IPS-18c (cell line): ENCODE data around the gene DIP2B.

Source experiments
- H3K4me3 ChIP-seq: 2 replicates; pipeline ENCODE4 v1.7.0; 2013; ENCODE audit warnings: low read depth, mild to moderate bottlenecking, low read length, moderate library complexity; ENCODE audit not compliant: insufficient read depth
- H3K9me3 ChIP-seq: one replicate; pipeline ENCODE4 v1.6.1; 2013; ENCODE audit warnings: mild to moderate bottlenecking, low read length, moderate library complexity; ENCODE audit not compliant: control insufficient read depth, insufficient read depth

Gene DIP2B

DNA sequence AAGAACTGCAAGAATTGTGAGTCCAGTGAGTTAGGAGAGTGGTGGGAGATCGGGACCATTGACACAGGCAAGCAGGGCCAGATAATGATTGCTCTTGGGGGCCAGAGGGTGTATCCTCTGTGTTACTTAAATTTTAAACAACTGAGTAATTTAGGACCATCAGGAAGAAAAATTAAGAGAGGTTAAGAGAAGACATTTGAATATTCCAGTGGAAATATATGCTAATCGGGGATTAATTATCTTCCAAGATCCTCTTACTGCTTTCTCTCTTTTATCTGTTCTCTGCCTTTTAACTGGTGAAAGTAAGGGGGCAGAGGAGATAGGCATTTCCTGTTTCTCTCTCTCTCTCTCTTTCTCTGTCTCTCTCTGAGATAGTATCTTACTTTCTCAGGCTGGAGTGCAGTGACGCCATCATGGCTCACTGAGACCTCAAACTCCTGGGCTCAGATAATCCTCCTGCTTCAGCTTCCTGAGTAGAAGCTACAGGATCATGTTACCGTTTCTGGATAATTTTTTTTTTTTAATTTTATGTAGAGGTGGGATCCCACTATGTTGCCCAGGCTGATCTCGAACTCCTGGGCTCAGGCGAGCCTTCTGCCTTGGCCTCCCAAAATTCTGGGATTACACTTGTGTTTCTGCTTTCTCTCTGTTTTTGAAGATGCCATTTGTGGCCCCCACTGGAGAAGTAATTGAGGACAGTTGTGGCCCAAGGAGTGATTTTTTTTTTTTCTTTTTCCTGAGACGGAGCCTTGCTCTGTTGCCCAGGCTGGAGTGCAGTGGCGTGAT is 85.1 kb downstream of the DIP2B start:
- Histone ChIP-seq H3K4me3 (no peak overlapping the region), H3K9me3 (peaks cover 2% of the 10 kb centered on the region)

DNA sequence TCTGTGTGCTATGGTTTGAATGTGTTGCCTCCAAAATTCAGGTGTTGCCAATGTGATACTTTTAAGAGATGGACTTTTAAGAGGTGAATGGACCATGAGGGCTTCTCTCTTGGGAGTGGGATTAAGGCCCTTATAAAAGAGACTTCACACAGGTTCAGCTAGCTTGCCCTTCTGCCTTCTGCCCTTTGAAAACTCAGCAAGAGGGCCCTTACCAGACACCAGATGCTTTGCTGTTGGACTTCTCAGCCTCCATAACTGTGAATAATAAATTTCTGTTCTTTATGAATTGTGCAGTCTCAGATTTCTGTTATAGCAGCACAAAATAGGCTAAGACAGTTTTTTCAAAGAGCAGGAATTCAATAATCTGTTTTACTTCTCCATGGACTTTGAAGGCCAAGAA is 86.1 kb downstream of the DIP2B start:
- no peak overlapping the region for H3K4me3 ChIP-seq
- peaks cover 2% of the 10 kb centered on the region for H3K9me3 ChIP-seq

DNA sequence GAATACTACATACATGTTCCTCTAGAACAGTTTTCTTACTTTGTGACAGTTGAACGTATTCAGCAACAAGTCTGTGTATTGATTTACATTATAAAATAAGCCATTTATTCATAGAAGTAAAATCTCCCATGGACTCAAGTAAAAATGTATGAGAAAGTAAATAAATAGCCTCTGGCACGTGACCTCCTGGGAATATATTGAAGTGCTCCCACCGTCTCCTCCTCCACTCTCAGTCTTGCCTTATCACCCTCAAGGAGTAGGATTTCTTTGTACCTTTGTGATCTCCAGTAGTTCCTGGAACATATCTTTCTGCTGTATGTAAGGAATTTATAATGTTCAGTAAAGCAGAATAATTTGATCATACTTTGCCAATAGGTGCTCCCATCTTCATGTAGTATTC is 90.9 kb downstream of the DIP2B start:
- Histone ChIP-seq H3K4me3 (no peak overlapping the region), H3K9me3 (peaks cover 2% of the 10 kb centered on the region)

DNA sequence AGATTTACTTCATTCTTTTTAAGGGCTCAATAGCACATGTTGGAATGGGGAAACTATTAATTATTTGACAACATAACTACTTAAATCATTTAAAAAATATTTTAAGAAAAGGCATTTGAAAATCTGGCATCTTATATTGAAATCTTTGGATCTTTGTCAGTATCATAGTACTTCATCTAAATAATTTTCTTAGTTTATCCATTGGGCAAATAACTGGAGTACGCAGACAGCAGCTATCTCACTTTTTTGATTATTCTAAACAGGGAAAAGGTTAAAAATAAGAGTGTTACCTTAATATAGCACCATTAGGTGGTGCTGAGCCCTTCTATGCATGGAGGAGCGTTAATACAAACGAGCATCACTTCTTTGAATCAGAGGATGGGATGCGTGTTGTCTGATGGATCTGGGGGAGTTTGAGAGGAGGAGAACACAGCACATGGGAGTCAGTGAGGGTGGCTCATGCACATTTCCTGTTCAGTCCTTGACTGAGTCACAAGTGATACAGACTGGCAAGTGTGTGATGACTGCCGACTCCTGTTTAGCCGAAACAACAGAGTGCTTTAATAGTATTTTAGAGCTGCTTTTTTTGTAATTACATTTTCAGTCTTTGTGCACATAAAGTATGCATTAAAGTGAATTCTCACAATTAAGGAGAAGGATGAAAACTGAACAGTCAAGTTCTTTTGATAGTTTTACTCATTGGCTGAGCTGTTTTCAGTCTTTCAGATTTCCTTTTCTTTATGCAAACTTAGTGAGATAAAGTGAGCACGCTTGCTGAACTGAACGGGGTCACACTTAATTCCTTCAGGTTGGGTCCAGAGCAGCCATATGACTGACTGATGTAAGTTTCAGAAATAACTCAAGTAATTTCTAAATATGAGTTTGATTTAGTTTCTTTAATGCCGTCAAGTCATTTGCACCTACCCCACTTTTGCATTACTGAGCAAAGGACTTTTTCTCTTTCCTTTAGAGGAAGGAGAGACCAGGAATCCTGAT is 92.7 kb downstream of the DIP2B start:
- no peak overlapping the region for H3K4me3 ChIP-seq

DNA sequence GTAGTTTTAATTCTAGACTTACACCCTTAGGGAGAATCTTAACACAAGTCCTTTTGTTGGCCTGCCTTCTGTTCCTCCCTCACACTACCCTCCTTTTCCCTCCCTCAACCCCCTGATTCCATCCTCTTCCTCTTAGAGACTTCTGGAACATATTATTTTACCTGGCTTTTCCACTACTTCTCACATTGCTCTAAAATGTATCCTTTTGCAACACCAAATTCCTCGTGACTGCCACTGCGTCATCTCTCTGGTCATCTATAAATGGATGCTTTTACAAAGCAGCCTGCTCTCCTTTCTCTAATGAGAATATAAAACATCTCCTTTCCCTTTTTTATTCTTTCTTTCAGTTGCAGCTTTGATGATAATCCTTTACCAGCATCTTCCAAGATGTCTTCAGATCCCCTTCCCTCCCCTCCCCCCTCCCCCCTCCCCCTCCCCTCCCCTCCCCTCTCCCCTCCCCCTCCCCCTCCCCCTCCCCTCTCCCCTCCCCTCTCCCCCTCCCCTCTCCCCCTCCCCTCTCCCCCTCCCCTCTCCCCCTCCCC is 93.6 kb downstream of the DIP2B start:
- Histone ChIP-seq H3K4me3 (no peak overlapping the region), H3K9me3 (no peaks in the 10 kb centered on the region)

More for the DNA sequence above, 92.7 kb downstream of the DIP2B start:
- peaks cover 2% of the 10 kb centered on the region for H3K9me3 ChIP-seq

DNA sequence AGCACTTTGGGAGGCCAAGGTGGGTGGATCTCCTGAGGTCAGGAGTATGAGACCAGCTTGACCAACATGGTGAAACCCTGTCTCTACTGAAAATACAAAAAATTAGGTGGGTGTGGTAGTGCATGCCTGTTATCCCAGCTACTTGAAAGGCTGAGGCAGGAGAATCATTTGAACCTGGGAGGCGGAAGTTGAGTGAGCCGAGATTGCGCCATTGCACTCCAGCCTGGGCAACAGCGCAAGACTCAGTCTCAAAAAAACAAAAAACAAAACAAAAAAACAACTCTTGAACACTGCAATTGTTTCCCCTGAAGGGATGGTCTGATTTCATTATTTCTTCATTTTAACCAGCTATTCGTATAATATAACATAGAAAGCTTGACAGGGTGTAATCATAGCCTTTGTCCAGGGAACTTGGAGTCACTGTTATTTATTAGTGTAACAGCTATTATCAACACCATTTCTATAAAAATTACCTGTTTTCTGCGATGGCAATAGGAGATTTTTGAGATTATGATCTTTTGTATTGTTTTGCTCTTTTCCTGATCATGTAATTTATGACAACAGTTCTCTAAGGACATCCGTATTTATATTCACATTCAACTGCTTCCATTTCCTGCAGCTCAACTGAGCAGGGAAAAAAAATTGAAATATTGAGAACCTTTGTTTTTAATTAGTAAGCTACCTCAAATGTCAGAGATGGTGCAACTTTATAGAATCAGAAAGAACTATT is 94.7 kb downstream of the DIP2B start:
- H3K4me3 ChIP-seq, result no peak overlapping the region
- no peaks in the 10 kb centered on the region for H3K9me3 ChIP-seq

DNA sequence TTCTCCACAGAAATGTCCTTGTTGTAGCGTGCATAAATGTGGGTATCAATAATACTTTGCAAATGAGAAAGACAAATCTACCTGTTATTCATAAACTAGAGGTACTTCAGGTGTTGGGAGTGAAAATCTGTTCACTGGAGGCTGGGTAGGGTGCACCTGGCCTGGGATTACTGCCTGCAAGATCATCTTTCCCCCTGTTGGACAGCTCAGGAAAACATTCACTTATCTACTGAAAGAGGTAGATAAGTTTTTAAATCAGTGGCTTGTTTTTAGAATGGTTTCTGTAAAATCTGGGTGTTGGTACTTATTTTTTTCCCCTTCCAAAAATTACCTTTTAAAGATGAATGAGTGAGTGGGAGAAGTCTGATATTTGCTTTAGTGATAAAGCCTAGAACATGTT is 95.6 kb downstream of the DIP2B start:
- no peak overlapping the region for H3K4me3 ChIP-seq
- H3K9me3 ChIP-seq, result no peaks in the 10 kb centered on the region

DNA sequence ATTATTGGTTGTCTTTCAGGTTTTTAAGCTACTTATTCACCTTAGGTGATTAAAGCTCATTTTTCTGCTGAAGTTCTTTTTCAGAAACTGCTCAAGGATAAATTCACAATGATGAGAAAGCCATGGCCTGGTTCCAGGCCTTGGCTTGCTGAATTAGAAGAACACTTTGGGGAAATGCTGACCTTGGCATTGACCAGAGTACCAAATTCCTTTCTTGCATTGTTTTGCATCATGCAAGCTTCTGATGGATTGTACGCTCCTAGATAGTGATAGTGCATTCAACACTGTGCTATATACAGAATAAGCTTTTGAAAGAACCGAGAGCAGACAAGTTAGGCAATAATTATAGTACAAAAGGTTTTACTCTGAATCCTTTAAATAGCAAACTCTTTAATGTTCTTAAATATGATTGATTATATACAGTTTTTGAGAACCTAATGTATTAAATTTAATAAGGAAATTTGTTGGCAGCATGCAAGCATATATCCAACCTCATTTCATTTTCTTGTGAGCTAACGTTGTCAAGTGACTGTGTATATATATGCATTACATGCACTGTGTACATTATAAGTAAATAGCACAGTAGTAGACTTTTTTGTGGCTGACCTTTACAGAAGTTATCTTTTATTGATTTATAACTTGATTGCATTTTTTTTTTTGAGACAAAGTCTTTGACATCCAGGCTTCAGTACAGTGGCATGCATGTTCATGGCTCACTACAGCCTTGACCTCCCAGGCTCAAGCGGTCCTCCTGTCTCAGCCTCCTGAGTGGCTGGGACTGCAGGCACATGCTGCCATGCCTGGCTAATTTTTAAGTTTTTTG is 99.2 kb downstream of the DIP2B start:
- H3K9me3 ChIP-seq, result no peaks in the 10 kb centered on the region

DNA sequence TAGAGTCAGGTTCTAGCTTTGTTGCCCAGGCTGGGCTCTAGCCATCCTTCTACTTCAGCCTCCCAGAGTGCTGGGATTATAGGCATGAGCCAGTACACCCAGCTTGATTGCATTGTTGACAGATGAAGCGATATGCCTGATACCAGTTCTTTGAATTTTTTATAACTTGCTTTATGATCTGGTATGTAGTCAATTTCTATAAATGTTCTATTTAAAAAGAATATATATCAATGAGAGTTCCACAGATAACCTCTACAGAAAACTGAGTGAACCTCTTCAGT is 99.8 kb downstream of the DIP2B start:
- no peak overlapping the region for H3K4me3 ChIP-seq
- no peaks in the 10 kb centered on the region for H3K9me3 ChIP-seq

More for the DNA sequence above, 99.2 kb downstream of the DIP2B start:
- no peak overlapping the region for H3K4me3 ChIP-seq

DNA sequence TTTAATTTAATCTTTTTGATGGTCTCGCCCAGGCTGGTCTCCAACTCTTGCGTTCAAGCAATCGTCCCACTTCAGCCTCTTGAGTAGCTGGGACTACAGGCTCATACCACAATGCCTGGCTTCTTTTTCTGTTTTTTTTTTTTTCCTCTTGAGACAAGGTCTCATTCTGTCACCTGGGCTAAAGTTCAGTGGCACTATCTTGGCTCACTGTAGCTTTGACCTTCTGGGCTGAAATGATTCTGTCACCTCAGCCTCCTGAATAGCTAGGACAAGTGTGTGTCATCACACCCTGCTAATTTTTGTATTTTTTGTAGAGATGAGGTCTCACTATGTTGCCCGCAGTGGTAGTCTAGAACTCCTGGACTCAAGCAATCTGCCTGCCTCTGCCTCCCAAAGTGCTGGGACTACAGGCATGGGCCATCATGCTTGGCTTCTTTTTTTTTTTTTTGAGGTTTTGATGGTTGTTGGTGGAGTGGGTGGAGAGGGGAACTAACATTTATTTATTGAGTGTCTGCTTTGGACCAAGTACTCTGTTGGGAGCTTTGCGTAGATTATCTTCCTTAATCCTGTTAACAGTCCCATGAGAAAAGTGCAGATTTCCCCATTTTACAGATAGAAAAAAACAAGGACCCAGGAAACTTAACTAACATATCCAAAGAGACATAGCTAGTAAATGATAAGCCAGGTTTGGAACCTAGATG is 102.0 kb downstream of the DIP2B start:
- Histone ChIP-seq H3K9me3 (no peaks in the 10 kb centered on the region), H3K4me3 (no peak overlapping the region)

DNA sequence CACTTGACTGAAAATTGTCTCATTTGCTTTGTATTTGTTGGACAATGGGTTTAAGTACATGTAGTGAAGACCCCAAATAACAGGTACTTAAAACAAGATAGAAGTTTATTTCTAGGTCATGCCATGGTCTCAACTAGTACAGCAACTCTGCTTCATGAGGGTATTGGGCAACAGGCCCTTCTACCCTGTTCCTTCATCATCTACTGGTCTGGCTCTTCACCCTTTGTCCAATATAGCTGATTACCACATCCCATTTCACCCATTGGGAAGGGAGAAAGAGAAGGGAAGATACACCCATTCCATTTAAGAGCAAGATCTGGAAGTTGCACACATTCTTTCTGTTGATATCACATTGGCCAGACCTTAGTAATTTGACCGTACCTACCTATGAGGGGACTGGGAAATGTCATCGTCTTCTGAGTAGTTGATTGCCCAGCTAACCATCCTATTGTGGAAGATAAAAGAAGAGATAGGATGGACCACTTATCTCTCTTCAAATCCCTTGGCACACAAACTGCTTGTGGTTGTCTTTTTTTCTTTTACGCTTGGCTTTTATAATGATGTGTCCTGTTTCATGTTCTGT is 104.6 kb downstream of the DIP2B start:
- H3K9me3 ChIP-seq, result no peaks in the 10 kb centered on the region
- H3K4me3 ChIP-seq, result no peak overlapping the region

DNA sequence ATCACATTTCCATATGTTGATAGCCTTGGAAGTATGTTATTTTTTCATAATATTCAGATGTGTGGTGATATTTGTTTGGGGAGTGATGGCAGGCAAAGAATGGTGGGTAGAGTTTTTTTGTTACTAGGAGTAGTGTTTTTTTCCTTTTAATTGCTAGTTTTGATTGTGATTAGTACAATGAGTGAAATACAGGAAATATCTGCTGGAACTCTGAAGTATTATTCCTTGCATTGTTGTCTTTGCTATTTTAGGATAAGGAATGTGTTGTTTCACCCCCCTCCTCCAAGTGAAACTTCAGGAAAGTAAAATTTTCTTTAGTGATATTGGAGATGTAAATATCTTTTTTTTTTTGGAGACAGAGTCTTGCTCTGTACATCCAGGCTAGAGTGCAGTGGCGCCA is 105.4 kb downstream of the DIP2B start:
- Histone ChIP-seq H3K9me3 (no peaks in the 10 kb centered on the region), H3K4me3 (no peak overlapping the region)

DNA sequence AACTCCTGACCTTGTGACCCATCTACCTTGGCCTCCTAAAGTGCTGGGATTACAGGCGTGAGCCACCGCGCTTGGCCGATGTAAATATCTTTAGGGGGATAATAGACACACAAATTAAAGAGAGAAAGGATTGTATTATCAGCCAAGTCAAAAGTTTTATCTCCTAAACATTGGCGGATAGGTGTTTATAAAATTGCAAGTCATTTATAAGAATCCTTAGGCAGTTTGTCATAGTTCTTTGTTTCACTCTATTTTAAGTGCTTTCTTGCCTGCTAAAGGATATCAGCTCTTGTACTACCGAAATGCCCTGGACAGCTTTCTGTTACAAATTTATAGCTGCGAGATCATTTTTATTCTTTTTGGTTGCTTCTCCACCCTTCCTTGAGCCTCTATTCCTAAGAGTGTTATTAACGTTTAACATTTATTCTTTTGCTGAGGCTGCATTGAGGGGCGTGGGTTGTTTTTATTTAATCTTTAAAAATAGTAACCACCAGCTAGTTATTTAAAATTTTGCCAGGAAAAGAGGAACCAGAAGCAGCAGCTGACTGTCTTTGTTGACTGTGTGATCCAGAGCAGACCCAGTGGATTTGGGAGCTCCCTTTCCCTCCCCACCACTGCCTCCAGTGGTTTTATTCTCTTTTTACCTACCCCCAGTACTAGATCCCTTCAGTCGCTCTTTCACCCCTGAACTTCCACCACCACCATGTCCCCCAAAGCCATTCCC is 106.4 kb downstream of the DIP2B start:
- no peaks in the 10 kb centered on the region for H3K9me3 ChIP-seq
- no peak overlapping the region for H3K4me3 ChIP-seq

DNA sequence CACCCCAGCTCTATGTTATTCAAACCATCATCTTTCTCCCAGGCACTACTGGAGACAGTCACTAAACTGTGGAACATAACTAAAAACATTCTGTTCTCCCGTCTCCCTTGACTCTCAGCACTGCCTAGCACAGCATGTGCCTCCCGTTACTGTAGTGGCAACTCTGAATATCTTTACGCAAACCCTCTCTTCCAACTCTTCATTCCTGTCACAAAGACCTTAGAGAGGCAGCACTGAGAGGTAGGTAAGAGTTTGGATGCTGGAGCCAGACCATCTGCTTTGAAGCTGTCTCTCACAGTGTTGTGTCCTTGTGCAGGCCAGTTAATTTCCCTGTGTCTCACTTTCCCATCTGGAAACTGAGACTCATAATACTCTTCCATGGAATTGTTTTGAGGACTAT is 108.1 kb downstream of the DIP2B start:
- H3K4me3 ChIP-seq, result no peak overlapping the region
- no peaks in the 10 kb centered on the region for H3K9me3 ChIP-seq

DNA sequence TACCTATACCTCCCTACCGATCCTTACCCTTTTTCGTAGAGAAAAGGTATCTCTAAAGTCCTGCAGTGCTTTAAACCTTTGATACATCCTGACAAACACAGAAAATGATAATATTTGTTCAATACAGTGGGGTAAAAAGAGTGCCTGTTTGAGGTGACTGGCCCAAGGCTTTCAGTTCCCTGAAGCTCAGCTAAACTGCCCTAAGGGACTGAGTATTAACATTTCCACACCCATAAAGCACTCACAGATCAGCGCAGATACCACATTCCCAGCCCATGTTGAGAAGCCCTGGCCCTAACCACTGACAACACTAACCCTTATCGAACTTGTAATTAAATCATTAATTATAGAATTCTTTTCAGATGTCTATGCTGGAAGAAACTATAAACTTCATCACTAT is 108.7 kb downstream of the DIP2B start:
- H3K4me3 ChIP-seq, result no peak overlapping the region
- no peaks in the 10 kb centered on the region for H3K9me3 ChIP-seq
